ENCODE data around the gene ZNF609.

Gene ZNF609

DNA sequence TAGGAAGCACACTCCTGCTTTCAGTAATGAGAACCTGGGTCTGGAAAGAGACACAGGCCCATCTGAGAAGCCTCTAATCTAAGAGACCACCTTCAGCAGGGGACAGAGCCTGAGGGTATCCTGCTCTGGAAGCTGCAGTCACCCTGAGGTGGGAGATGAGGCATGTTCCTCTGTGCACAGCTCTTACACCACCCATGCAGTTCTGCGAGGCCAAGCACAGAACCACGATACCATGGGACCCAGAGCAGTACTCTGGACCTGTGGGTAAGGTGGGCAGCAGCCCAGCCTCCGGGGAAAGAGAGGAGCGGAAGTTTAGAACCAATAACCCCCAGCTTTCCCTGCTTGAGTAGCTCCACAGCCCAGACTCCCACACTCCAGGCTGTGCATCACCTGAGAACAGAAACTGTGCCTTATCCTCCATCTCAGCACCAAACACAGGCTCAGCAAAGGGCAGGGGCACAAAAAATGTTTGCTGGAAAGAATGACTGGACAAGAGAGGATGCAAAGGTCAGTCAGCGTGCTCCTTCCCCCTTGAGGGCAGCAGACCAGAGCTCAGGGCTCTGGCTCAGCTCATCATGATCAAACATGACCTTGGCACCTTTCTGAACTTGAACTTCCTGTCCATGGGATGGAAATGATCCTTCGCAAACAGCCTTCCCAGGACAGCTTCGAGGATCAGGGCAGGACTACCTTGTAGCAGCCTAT is 271.9 kb downstream of the ZNF609 start:
- TF ChIP-seq POLR2A (IDR thresholded peaks at IDR 0.05; ENCODE audit: low read depth, low read length) (no peak), POLR2AphosphoS5 (IDR thresholded peaks at IDR 0.05; ENCODE audit: low read depth, low read length) (no peak), TAF1 (IDR thresholded peaks at IDR 0.05; ENCODE audit: borderline replicate concordance, low read depth, low read length) (no peak)
- DNase-seq (ENCODE audit: insufficient read length) (no peak), FAIRE-seq (no peak)

Data from GM12892 (cell line).